H1 (cell line): ENCODE data around the gene EIF4E1B. TPM values are rescaled to one million over a fixed set of nuclear protein-coding genes. Genes with fewer than 3 reads are reported as not detected.

Experiments
- polyA plus RNA-seq, 7 experiments: library from polyadenylated mRNA; depleted of rRNA in 3 of 7; stranded (reverse) in 5 of 7; unstranded in 2 of 7; fragments of >200 nt in 5 of 7; fragments of 200-250 nt in 2 of 7; gene quantifications; 1 replicate in 5 of 7; 2 replicates in 1 of 7; 4 replicates in 1 of 7; pipeline versions ENCODE4 v1.2.1 to v1.2.3, GENCODE V29; 2011 to 2013; ENCODE audit warnings: missing spikeins in 2 of 7, mixed read lengths in 2 of 7
- total RNA-seq: library from RNA; stranded (reverse); fragmentation: NEBNext Ultra II Directional; extraction: Animal tissue kit (Norgen Biotek cat#: 25700); gene quantifications from 2 replicates; pipeline ENCODE4 v1.2.1, GENCODE V29; 2021
- TF ChIP-seq, protein P1 (sequence below), 3 experiments: IDR thresholded peaks; 1 replicate in 2 of 3; 2 replicates in 1 of 3; pipeline versions ENCODE4 v1.5.1 to v1.6.1; 2011; ENCODE audit warnings: low read length in 3 of 3, mild to moderate bottlenecking in 3 of 3, inconsistent platforms in 2 of 3, low read depth in 1 of 3, moderate library complexity in 1 of 3; ENCODE audit not compliant: insufficient read depth in 1 of 3; ENCODE audit errors: control extremely low read depth in 1 of 3

The EIF4E1B gene
- total and polyA plus RNA-seq, 2 of the 8 experiments (the other 6 are each of a cell fraction or from before 2014, with no cell fraction given): 0.97 to 1.3 TPM

DNA sequence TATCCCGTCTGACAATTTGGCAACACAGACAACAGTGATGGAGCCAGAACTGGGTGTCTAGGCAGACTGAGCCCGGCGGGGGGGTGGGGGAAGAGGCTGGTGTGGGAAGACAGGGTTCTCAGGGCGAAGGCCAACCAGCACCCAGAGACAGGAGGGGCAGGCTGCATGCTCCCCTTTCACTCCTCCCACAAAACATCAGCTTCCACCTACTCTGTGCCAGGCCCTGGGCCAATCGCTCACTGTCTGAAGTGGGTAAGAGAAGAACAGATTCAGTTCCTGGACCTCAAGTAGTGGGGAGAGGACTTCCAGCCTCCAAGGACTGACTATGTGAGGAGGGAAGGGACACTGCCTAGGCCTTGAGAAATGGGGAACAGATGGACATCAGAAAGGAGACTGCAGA, 2.9 kb upstream of the EIF4E1B start (continued):
- TF ChIP-seq, protein P1, sequence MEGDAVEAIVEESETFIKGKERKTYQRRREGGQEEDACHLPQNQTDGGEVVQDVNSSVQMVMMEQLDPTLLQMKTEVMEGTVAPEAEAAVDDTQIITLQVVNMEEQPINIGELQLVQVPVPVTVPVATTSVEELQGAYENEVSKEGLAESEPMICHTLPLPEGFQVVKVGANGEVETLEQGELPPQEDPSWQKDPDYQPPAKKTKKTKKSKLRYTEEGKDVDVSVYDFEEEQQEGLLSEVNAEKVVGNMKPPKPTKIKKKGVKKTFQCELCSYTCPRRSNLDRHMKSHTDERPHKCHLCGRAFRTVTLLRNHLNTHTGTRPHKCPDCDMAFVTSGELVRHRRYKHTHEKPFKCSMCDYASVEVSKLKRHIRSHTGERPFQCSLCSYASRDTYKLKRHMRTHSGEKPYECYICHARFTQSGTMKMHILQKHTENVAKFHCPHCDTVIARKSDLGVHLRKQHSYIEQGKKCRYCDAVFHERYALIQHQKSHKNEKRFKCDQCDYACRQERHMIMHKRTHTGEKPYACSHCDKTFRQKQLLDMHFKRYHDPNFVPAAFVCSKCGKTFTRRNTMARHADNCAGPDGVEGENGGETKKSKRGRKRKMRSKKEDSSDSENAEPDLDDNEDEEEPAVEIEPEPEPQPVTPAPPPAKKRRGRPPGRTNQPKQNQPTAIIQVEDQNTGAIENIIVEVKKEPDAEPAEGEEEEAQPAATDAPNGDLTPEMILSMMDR (IDR thresholded peaks at IDR 0.05; ENCODE audit: control extremely low read depth in 1 of 3, insufficient read depth in 1 of 3, low read depth in 1 of 3, low read length in 3 of 3): no peak
